GM21423 (cell line): Measurements from ENCODE around the gene ADGRB2.

ENCODE experiments used
- ATAC-seq: cut with Tn5 transposase; IDR thresholded peaks from one replicate; pipeline ENCODE4 v1.9.1; 2021; ENCODE audit warnings: mild to moderate bottlenecking, moderate library complexity; ENCODE audit not compliant: unreplicated experiment

Gene ADGRB2

DNA sequence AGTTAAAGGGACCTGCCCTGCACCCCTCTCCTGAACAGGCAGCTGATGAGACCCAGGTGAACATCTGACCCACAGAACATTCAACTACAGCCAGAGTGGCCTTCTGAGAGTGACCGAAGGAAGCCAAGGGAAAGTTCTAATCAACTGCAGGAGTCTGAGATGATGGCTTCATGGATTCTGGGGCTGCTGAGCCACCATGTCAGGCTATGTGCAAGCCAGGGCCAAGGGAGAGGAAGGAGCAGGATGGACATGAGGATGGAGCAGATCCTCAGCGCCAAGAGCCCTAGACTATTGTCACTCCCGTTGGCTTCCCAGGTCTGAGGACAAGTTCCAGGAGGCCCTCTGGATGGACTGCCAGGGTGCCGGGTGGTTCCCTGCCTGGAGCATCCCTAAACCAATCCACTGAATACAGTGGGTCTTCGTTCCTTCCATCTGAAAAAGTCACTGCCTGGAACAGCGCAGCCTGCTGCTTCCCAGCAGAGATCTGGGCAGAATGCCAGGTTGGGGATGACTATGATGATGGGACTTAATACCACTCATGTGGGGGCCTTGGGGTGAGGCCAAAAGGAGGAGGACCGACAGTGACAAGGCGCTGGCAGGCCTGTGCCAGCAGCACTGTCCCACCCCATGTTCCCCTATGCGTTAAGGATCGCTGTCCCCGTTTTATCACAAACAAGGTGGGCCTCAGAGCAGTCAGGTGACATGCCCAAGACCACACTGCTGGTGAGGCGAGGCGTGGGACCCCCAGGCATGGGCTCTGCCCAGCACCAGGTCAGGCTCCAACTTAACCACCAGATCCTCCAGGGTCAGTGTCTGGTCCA lies 31.9 kb upstream of the ADGRB2 start:
- no peak for ATAC-seq

DNA sequence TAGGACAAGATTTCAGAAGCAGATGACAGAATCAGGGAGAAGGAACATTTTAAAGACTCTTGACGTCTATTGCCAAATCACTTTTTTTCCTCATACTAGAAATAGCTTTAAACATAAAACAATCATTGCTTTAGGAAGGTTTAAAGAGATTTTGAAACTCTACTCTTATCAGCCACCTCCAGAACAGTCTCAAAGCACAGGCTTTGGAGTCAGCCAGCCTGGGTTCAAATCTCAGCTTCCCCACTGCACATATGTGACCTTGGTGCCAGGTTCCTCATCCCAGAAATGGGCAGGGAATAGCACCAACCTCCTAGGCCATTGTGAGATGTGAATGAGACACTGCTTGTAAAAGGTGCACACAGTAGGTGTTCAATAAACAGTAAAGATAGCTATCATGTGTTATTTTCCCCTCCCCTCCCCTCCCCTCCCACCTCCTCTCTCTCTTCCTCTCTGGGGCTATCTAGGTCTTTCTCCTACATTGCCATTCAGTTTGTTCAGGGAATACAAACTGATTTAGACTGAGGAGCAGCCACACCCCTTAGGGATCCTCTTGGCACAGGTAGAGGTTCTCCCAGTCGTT lies 31.0 kb upstream of the ADGRB2 start:
- no peak for ATAC-seq

DNA sequence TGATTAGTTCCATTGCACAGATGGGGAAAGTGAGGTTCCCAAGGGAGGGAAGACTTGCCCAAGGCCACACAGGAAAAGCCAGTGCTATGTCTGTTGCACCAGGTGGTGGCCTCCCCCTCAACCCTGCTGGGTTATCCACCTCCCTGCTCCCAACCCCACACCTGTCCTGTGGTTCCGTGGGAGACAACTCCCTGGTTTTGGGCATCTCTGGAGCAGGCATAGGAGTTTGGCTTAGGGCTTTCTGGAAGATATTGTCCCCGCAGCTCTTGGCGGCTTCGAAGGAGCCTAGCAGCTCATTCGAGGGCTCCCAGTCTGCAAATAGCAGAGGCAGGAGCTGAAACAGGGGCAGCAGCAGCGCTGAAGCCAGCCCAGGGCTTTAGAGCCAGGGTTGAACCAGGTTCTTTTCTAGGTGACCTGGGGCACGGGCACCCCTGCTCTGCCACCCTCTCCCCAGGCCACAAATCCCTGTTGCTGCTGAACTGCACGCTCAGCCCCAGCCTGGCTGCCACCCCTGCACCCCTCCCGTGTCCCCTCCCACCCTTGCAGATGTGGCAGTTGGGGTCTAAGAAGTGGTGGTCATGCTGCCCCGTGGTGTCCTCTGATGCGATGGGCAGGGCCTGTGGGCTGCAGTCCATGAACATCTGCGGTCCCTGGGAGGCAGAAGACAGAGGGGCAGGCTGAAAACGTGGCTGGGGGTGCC lies 29.6 kb upstream of the ADGRB2 start:
- ATAC-seq, result no peak

DNA sequence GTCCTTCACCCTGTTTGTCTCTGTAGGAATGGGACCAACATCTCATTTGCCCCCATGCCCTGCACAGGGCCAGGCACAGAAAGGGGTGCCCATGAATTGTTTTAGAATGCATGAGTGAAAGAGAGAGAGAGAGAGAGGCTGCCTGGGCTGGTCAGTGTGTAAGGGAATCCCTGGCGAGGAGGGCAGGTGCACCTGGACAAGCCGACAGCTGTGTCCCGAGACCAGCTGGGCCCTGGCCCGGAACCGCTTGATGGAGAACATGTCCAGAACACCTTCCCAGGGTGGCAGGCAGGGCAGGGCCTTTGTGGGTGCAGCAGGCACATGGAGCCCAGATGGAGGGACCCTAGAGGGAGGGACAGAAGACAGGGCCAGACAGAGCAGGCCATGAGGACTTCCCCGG lies 28.9 kb upstream of the ADGRB2 start:
- no peak for ATAC-seq

DNA sequence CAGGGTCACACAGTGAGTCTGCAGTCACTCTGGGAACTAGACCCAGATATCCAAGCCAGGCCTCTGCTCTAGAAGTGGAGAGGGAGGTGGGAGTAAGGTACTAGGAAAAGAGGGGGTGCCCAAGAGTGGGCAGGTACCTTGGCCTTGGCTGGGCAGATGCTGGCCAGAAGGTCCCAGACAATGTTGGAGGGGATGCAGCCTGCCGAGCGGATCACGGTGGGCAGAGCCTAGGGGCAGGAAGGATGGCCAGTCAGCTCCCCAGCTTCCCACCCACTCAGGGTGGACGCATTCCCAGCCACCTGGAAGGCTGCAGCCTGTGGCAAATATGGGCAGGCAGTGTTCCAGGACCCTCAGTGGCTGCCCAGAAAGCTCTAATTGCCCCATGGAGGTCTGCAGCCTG lies 28.4 kb upstream of the ADGRB2 start:
- no peak for ATAC-seq

DNA sequence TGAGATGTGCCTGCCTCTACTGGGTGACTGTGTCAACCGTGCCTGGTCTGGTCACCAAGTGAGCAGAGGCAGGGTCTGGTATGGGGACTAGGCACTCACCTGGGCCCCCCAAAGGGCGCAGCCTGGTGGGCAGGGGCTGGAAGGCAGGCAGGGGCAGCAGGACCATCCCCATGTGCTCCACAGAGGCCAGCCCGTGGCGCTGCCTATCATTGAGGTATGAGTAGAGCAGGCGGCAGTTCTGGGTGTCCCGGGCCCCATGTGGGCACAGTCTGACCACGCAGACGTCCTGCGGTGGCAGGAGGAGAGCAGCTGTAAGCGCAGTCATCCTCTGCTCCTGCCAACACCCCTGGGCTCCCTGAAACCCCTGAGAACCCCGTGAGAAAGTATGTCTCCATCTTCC lies 28.0 kb upstream of the ADGRB2 start:
- ATAC-seq, result no peak

DNA sequence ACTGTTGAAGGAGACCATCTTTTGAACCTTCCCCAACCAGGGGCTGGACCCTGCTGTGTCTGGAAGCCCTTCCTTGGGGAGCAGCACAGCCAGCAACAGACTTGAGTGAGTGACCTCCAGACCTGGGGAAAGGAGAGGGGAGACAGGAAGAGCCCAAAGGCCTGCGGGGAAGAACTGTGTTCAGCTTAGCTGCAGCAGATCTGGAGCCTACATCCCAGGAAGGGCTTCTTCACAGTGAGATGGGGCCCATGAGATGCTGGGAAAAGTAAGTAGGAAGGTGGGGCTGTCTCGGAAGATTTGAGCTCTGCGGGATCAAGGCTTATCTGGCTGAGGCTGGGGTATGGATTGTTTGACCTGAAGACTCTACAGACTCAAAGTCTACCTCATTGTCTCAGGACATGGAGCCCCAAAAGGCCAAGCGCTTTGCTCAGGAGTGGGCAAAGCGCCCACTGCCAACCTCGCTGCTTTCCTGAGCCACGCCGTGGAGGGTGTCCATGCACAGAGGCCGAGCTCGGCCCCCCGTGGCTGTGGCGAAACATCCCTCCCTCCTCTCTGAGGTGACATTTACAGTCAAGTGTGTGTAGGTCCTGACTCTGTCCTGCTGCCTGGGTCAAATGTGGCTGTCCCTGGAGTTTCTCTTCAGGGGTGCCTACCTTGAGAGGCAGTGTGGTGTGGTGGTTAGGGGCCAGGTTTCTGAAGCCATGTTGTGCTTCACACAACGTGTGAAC lies 27.2 kb upstream of the ADGRB2 start:
- ATAC-seq, result no peak

DNA sequence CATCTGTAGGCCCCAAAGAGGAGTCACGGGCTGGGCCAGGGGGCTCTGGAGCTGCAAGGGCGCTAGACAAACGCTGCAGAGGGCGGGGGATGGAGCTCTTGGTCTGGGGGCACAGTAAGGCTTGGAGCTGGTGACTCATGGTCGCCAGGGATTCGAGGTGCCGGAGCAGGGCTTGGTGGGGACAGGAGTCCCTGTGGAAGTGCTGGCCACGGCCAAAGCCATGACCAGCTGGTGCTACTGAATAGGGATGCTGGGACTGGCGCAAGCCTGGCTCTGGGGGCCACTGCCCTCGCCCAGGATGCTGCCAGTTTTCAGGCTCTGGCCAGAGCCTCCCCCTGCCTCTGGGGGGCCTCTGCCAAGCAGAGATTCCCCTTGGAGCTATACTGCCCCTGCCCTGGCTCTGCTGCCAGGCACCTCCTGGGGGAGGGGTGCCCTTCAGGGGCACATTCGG lies 26.5 kb upstream of the ADGRB2 start:
- no peak for ATAC-seq

DNA sequence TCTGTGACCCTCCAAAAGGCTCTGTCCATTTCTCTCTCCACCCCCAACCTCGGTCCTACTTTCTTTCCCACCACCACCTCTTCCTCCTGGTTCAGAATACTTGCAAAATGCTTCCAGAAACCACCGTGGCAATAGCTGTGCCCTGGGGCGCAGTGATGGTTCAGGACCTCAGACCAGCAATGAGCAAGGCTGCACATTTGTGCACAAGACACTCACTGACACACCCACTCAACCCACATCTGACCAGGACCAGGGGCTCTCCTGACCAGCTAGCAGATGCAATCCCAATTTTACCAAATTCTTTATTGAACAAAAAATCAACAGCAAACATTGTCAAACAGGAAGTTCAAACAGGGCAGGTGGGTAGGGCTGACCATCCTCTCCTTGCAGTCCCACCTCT lies 26.0 kb upstream of the ADGRB2 start:
- ATAC-seq, result no peak

DNA sequence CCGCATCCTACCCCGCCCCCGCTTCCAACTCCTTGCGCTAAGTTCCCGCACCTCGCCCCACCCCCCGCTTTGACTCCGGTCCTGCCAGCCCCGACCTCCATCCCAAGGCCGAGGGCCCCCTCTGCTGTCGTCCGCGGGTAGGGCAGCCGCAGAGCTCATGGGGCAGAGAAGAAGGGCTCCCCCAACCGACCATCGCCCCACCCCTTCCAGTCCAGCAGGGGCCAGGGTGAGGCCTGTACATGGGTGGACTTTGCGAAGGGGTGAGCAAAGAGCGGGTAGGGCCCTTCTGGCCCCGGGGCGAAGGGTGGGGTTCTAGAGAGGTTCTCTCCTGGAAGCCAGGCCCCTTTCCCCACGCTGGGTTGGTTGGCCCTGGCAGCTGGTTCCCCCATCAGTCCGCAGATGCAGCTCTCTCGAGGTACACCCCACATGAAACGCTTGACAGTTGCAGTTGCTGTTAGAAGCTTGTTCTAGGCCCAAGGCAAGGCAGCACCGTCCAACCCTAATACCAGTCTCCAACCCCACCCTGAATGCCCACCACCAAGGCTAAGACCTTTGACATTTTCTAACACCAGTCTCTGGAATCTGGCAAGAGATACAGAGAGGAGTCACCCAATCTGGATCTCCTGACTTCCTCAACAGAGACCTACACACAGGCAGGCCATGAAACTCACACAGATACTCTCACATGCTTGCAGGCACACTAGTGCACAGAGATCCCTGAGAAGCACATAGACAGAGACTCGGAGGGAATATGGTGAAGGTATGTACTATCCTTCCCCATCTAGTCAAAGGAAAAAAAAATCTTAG lies 25.3 kb upstream of the ADGRB2 start:
- peak; percentile 52 for ATAC-seq

DNA sequence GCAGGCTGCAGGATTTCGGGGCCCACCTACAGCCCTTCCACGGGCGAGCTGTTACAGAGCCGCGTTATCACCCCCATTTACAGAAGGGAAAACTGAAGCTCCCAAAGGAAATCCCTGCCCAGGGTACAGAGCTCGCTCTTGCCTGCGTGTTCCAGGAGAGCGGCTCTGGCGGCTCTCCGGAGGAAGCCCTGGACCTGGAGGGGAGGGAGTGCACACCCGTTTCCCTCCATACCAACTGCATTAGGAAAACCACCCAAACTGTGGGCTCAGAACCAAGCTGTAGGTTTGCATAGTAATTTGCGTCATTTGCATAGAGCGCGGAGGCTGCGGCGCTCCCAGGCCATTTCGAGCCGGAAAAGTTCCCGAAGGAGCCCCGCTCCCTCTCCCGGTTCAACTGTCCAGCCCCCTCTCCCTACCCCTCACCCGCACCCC lies 24.7 kb upstream of the ADGRB2 start:
- peak; percentile 14 for ATAC-seq

DNA sequence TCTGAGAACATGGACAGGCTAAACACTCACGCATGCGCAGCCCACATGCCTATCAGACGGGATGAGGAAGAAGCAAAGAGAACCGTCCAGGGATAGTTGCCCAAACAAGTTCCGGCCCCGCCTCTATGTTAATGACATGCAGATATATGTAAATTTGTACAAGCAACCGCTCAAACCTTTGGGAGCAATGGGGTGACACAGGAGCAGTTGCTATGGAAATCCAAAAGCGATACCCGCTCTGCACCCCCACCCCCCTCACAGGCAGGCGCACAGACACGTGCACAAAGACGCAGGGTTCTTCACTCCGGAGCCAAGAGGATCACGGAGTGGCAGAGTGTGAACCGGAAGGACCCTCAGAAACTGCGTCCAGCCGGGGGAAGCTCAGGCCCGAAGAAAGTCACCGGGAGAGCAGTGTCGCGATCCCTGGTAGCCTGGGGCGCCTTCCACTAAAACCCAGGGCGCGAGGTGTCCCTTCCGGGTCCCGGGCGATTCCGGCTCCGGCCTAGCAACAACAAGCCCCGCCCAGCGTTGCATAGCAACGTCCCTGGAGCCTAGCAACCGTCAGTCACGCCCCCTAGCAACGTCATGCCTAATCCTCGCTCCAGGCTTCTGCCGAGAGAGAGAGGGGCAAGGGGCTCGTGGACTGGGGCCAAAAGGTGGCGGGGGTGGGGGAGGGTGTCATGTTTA lies 24.1 kb upstream of the ADGRB2 start:
- ATAC-seq, result peak; percentile 70

DNA sequence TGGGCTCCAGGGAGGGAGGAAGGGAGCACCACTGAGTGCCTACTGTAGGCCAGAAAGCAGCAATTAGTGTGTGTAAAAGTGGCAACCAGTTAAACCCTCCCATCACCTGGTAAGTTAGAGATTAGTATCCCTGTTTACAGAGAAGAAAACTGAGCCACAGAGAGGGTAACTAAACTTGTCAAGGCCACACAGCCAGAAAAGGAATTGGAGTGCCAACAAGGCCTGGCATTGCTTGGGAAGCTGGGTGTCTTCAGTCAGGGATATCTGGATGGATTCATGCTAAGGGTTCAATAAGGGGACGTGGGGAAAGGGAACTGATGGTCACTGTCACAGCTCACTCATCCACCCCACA lies 23.6 kb upstream of the ADGRB2 start:
- ATAC-seq, result no peak

DNA sequence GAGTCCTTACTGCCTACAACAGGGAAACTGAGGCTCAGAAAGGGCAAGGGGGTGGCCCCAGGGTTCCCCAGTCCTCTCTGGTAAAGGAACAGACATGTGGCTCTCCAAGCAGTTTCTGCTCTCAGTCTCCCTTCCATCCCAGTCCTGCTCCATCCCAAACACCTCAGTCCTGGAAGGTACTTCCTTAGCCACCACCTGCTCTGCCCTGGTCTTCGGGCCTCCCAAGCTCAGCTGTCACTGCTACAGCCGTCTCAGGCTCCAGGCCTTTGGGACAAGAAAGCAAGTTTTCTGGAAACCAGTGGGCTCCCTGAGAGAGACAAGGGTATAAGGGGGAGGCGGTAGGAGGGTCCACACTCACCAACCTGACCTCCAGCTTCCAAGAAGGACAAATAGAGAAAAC lies 23.1 kb upstream of the ADGRB2 start:
- no peak for ATAC-seq

DNA sequence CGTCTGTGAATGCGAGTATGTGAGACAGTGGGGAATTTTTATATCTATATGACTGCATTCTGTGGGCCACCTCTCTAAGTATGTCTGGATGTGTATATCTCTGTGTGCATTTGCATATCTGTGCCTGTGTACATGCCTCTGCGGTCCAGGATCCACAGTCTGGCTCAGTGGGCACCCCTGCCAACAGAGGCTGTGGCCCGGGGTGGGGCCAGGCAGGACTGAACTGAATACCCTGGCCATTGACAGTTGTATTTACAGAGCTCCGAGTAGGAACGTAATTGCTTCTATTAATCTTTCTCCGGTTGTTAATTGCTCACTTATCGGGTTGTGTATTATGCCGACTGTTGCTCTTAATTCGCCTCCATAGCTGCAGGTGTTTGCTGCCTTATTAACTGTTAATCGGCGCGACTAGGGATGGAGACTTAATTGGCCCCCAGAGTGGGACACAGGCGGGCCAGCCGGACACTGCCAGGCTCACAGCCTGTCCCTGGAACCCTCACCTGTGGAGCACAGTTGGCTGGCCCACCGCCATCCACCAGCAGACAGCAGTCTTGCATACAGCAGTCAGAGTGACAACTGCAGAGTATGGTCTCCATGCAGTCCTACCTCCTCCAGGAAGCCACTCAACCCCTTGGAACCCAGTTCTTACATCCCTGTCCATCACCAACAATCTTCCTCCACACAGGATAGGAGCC lies 22.4 kb upstream of the ADGRB2 start:
- ATAC-seq, result no peak

DNA sequence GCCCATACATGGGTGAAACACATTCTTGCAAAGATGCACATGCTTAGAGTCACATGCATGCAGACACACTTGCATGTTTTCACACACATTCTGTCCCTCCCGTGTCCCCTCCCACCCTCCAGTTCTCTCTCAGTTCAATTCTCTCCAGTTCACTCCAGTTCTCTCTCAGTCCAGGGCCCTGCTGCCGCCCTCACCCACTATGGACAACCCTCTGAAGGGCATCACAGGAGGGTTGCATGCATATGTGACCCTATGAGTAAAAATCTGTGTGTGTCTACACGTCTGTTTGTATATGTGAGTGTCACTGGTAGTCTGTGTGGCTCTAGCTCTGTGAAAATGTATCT lies 21.8 kb upstream of the ADGRB2 start:
- ATAC-seq, result no peak

DNA sequence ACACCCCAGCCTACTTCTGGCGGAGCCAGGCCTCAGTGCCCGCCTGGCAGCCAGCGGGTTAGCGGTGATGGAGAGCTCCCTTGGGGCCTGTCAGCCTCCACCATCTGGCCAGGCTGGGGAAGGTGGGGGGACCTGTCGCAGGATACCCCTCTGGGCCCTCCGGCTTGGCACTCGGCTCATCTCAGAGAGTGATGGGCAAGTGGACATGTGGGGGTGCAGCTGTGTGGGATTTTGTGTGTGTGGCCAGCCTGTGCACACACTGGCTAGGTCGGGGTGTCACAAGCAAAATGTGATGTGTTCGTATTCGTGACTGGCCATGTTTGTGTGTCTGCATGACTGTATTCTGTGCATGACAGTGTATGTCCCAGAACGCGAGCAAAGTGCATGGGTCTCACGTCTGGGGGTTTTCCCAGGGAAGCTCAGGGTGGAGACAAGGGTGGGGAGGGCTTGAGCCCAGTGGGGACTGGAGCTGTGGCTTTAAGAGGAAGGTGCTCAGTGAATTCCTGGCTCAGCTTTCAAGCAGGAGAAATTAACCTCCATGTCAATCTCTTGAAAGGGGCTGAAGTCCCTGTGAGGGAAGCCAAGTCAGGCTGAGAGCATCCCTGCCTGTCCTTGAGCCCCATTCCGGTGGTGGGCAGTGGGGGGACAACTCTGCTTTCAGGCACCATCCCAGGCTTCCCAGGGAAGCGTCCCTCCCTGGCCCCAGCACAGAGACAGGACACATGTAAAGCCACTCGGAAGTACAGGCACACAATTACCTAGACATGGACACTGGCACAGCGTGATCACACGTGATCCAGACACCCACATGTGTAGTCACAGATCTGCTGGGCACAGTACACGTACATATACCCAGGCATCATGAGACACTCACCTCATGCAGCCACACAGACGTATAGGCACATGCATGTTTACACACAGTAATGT lies 21.1 kb upstream of the ADGRB2 start:
- no peak for ATAC-seq

DNA sequence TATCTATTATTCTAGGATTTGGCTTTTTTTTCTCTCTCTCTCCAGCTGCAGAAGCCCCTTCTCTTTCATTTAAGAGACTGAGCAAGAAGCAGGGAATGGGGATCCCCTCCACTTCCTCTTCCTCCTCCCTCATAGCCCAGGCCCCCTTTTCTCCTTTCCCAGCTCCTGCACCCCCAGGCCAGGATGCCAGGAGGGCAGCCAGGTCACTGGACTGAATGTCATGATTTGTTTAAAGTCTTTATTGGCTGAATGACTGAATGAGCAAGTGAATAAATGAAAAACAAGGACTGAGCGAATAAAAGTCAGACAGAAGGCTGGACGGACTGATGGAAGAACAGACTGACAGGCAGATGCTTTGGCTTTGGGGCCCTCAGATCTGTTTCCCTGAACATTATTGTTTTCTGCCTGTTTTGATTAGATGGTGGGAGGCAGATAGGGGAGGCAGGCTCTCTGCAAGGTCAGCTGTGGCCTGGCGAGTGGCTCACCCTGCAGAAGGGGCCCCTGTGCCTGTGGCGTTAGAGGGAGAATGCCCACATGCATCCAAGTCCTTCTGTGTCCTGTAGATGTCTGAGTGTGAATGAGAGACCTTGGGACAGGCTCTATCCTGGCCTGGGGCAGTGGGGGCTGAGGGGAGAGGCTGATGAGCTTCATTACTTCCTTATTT lies 20.3 kb upstream of the ADGRB2 start:
- no peak for ATAC-seq
